Spleen (tissue), 7 donors: ENCODE results near the gene SLC8A2.

ENCODE experiments used
- POLR2A ChIP-seq, 3 donors: fragments of 450-650 bp; IDR thresholded peaks; one replicate each; pipeline ENCODE4 v1.5.1; 2017; ENCODE audit warnings: antibody characterized with exemption in 3 of 3, mild to moderate bottlenecking in 1 of 3
- TF ChIP-seq, protein P1 (sequence below), 11 experiments: fragments of 200-600 bp in 7 of 11; fragments of 450-650 bp in 4 of 11; sonication (generic) in 4 of 11; IDR thresholded peaks in 8 of 11; conservative IDR thresholded peaks in 3 of 11; 1 replicate in 7 of 11; 2 replicates in 4 of 11; pipeline versions ENCODE4 v1.4.0 to v1.8.0; 2016 to 2021; ENCODE audit warnings: antibody characterized with exemption in 11 of 11, inconsistent platforms in 4 of 11, mild to moderate bottlenecking in 1 of 11
- donor health status: DM: no; HTN: no; CAD: no; lungs with moderate emphysema.
- donor health status: DM: no; HTN: no; CAD: no.
- donor health status: DM: no; HTN: no; CAD: no.

DNA sequence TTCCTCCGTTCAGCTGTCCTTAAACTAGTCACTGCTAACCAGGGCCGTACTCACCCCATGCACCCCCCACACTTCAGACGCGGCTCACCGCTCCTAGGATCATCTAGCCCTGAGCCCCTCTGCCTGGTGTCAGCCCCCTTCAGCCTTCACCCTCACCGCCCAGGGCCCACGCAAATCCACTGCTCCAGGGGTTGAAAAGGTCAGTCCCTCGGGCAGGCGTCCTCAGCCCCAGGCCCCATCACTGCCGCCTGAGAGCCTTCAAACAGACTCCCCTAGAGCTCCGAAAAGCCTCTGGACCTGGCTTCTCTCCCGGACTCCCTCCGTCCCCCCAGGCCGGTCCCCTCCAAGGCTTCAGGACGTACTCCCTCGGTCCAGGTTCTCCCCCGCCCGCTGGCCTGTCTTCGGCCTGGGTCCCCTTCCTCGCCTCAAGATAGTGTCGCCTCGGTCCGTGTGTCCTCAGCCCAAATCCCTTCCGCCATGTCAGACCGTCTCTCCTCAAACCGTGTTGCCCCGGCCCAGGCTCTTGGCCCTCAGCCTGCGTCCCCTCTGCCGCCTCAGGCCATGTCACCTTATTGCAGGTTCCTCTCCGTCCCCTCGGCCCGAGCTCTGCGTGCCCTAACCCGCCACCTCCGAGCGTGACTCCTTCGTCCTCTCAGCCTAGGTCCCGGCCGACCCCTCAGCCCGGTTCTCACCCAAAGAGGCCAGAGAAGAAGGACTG lies 42.6 kb upstream of the SLC8A2 start:
- TF ChIP-seq, protein P1, sequence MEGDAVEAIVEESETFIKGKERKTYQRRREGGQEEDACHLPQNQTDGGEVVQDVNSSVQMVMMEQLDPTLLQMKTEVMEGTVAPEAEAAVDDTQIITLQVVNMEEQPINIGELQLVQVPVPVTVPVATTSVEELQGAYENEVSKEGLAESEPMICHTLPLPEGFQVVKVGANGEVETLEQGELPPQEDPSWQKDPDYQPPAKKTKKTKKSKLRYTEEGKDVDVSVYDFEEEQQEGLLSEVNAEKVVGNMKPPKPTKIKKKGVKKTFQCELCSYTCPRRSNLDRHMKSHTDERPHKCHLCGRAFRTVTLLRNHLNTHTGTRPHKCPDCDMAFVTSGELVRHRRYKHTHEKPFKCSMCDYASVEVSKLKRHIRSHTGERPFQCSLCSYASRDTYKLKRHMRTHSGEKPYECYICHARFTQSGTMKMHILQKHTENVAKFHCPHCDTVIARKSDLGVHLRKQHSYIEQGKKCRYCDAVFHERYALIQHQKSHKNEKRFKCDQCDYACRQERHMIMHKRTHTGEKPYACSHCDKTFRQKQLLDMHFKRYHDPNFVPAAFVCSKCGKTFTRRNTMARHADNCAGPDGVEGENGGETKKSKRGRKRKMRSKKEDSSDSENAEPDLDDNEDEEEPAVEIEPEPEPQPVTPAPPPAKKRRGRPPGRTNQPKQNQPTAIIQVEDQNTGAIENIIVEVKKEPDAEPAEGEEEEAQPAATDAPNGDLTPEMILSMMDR (IDR thresholded peaks at IDR 0.05 in 8 of 11, conservative IDR thresholded peaks at IDR 0.05 in 3 of 11): no peak
- no peak for TF ChIP-seq POLR2A (IDR thresholded peaks at IDR 0.05)
